Lower leg skin (tissue), 4 donors: ENCODE data around the gene BNC2. TPM values are rescaled to one million over a fixed set of nuclear protein-coding genes. Genes with fewer than 3 reads are reported as not detected.

Experiments used
- DNase-seq, 2 donors: peaks; one replicate each; pipeline ENCODE4 v3.0.0-alpha.2; 2019; ENCODE audit warnings: low spot score in 2 of 2
- H3K4me3 ChIP-seq: fragments of 200-600 bp; sonication (generic); 2 replicates; pipeline ENCODE4 v1.5.1; 2017; ENCODE audit warnings: mild to moderate bottlenecking, low read depth; ENCODE audit not compliant: poor library complexity, severe bottlenecking
- POLR2A ChIP-seq, 2 donors: fragments of 450-650 bp; IDR thresholded peaks; one replicate each; pipeline ENCODE4 v1.6.1; 2016 to 2017; ENCODE audit warnings: antibody characterized with exemption in 2 of 2, mild to moderate bottlenecking in 1 of 2, moderate library complexity in 1 of 2
- WGBS, 2 donors: methylation state at CpG; one replicate each; pipeline ENCODE4 v1.1.5; 2018; 5-methylcytosine and 5-hydroxymethylcytosine counted together
- intact Hi-C: fragments of 100-400 bp; cut with DNase I; formaldehyde crosslinking; loops from one replicate; pipeline ENCODE4 v1.15.0; 2023; ENCODE audit warnings: low total_unique reads
- total RNA-seq, 4 donors: library from RNA; depleted of rRNA; stranded (reverse); fragments of >200 nt; gene quantifications; one replicate each; pipeline ENCODE4 v1.1.0, GENCODE V29; 2016
- TF ChIP-seq, protein P1 (sequence below), 3 donors: fragments of 450-650 bp; IDR thresholded peaks; one replicate each; pipeline ENCODE4 v1.5.1; 2016; ENCODE audit warnings: antibody characterized with exemption in 3 of 3, mild to moderate bottlenecking in 3 of 3, moderate library complexity in 2 of 3

BNC2 gene
- total RNA-seq, 4 donors from 2014 or later, result 1.7 to 8.5 (median 3.7) TPM

DNA sequence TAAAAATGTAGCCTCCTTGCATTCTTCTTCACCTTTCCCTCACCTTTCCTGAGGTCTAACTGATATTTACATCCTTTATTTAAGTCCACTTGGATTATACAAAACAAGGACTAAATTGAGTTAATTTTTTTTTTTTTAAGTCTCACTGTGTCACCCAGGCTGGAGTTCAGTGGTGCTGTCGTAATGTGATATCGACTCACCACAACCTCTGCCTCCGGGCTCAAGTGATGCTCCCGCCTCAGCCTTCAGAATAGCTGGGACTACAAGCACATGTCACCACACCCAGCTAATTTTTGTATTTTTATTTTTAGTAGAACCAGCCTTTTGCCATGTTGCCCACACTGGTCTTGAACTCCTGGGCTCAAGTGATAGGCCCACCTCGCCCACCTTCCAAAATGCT lies 195.3 kb downstream of the BNC2 start:
- H3K4me3 ChIP-seq, result no peak overlapping the region
- intact Hi-C loops, result no loop called here
- no peak for DNase-seq
- TF ChIP-seq, protein P1, sequence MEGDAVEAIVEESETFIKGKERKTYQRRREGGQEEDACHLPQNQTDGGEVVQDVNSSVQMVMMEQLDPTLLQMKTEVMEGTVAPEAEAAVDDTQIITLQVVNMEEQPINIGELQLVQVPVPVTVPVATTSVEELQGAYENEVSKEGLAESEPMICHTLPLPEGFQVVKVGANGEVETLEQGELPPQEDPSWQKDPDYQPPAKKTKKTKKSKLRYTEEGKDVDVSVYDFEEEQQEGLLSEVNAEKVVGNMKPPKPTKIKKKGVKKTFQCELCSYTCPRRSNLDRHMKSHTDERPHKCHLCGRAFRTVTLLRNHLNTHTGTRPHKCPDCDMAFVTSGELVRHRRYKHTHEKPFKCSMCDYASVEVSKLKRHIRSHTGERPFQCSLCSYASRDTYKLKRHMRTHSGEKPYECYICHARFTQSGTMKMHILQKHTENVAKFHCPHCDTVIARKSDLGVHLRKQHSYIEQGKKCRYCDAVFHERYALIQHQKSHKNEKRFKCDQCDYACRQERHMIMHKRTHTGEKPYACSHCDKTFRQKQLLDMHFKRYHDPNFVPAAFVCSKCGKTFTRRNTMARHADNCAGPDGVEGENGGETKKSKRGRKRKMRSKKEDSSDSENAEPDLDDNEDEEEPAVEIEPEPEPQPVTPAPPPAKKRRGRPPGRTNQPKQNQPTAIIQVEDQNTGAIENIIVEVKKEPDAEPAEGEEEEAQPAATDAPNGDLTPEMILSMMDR (IDR thresholded peaks at IDR 0.05), result no peak
- TF ChIP-seq POLR2A (IDR thresholded peaks at IDR 0.05), result no peak
- 87 to 95% methylated on average over 5 of the region's 5 CpGs for WGBS, 2 donors

DNA sequence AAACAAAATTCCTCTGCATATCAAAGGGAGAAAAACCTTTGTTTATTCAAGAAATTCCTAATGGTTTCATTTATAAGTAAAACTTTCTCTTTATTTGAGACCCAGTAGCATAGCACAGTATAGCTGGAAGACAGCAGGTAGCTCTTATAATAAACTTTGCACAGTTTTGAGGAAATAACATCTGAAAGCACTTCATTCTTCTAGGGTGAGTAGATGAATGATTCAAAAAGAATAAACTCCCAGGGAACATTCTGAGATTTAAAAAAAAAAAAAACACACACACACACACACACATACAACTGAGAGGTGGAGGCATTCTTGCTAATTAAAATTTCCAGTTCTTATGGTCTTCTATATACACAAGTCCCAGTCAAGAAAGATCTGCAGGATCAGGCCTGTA lies 197.3 kb downstream of the BNC2 start:
- no peak overlapping the region for H3K4me3 ChIP-seq
- intact Hi-C loops, result no loop called here
- DNase-seq, result no peak
- TF ChIP-seq POLR2A (IDR thresholded peaks at IDR 0.05), result no peak
- TF ChIP-seq, protein P1 (IDR thresholded peaks at IDR 0.05), result no peak

DNA sequence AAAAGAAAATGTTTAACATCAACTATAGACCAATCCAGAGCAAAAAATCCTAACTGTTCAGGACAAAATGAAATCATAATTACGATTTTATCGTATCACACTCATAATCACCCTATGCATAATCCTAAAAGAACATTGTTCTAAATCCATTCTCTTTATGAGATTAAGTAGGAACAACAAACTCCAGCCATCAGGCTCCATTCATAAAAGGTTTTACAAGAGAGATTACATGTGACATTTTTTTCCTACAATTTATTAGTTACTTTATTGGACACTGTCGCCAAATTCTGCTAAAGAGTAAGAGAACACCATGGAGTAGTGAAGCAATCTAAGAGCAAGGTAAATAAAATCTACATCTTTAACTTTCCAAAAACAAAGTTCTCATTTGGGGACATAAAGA lies 198.0 kb downstream of the BNC2 start:
- H3K4me3 ChIP-seq, result no peak overlapping the region
- no peak for DNase-seq
- intact Hi-C loops, result no loop called here
- 96 to 97% methylated on average over 3 of the region's 3 CpGs for WGBS, 2 donors
- TF ChIP-seq, protein P1 (IDR thresholded peaks at IDR 0.05), result no peak
- no peak for TF ChIP-seq POLR2A (IDR thresholded peaks at IDR 0.05)

DNA sequence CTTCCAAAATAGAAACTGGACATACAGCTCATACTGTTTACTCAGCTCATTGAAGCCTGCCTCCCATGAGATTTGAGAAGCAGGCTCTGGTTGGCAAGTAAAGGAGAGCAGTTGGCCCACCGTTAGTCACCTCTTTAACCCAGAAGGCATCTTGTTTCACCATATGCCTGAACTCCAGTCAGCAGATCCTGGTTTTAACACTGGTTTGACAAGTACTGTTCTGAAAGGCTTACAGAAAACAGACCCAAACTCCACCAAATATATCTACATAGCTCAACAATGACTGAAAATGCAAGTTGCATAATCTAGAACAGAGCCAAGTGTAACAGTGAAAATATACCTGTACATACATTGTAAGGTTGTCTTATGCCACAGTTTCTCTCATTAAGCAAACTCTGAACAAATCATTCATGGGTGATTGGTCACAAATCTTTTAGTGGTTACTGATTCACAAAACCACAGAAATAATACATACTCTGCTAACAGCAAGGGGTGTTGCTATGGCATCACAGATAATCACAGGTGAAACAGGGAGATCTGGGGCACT lies 198.8 kb downstream of the BNC2 start:
- intact Hi-C loops, result no loop called here
- WGBS, 2 donors, result 42 to 58% methylated on average over 1 of the region's 1 CpG
- DNase-seq, result no peak
- H3K4me3 ChIP-seq, result no peak overlapping the region
- TF ChIP-seq, protein P1 (IDR thresholded peaks at IDR 0.05), result no peak
- no peak for TF ChIP-seq POLR2A (IDR thresholded peaks at IDR 0.05)

DNA sequence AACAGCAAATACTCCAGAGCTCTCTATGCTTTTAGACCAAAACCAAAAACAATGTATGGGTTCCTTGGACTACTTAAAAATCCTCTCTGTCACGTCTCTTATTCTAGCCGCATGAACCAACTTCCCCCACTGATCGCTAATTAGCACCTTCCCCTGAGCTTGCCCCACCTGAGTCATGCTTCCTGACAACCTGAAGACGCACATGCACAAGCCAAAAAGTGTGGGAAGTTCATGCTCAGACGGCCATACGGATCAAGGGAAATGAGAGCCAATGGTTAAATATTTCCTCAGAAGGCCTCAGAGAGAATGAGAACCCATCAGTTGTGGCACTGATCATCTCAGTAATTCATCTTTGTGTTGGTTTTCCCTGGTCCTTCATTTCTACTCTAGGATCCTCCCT lies 199.7 kb downstream of the BNC2 start:
- no peak for TF ChIP-seq POLR2A (IDR thresholded peaks at IDR 0.05)
- TF ChIP-seq, protein P1 (IDR thresholded peaks at IDR 0.05), result no peak
- no peak for DNase-seq
- intact Hi-C loops, result no loop called here
- 85 to 92% methylated on average over 6 of the region's 6 CpGs for WGBS, 2 donors
- H3K4me3 ChIP-seq, result no peak overlapping the region

DNA sequence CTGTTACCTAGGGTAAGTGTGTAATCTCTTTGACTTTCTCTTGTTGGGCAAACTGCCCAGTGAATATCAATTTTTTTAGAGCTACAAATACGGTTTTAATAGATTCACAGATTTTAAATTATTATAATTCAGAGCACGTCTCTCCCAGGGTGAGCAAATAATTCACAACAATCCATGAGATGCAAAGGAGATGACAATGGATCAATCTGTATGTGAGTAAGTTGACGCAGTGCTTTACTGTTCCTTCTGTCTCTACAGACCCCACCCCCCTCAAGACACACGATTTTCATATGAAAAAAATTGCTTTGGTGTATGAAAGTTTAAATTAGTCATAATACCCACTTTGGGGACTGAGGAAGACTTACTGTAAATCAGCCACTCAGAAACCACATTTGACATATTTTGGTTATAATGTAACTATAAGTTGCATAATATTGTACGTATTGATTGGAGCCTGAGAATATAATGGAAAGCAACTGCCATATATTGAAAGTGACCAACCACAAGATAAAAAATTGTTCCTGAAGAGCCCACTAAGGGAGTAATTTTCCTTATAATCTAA lies 201.7 kb downstream of the BNC2 start:
- no peak overlapping the region for H3K4me3 ChIP-seq
- no peak for DNase-seq
- WGBS, 2 donors, result 81% methylated on average over 5 of the region's 5 CpGs
- intact Hi-C loops, result no loop called here
- TF ChIP-seq, protein P1 (IDR thresholded peaks at IDR 0.05), result no peak
- no peak for TF ChIP-seq POLR2A (IDR thresholded peaks at IDR 0.05)
